Measurements from ENCODE around the gene ZNF714.

DNA sequence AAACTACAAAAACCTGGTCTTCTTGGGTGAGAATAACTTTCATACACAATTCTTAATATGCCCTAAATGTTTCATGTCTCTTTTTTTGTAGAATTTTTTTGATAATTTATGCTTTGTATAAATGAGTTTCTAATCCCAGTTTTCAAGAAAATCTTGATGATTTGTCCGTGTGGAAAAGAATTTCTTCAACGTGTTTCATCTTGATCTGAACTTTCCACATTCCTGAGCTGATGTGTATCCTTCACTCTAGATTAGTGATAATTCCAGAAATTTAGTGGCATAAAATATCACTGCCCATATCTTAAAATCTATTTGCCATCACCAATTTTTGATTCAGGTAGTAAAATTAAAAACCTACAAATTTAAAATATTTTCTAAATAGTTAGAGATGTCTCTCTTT, 84.4 kb downstream of the ZNF714 start:
- TF ChIP-seq TAF1 (IDR thresholded peaks at IDR 0.05; ENCODE audit: borderline replicate concordance, insufficient read depth, low read length) (no peak), SIN3A (IDR thresholded peaks at IDR 0.05; ENCODE audit: borderline replicate concordance, insufficient read depth, low read length) (no peak), POLR2AphosphoS5 (IDR thresholded peaks at IDR 0.05; ENCODE audit: low read depth, low read length) (no peak)
- TF ChIP-seq, protein P1, sequence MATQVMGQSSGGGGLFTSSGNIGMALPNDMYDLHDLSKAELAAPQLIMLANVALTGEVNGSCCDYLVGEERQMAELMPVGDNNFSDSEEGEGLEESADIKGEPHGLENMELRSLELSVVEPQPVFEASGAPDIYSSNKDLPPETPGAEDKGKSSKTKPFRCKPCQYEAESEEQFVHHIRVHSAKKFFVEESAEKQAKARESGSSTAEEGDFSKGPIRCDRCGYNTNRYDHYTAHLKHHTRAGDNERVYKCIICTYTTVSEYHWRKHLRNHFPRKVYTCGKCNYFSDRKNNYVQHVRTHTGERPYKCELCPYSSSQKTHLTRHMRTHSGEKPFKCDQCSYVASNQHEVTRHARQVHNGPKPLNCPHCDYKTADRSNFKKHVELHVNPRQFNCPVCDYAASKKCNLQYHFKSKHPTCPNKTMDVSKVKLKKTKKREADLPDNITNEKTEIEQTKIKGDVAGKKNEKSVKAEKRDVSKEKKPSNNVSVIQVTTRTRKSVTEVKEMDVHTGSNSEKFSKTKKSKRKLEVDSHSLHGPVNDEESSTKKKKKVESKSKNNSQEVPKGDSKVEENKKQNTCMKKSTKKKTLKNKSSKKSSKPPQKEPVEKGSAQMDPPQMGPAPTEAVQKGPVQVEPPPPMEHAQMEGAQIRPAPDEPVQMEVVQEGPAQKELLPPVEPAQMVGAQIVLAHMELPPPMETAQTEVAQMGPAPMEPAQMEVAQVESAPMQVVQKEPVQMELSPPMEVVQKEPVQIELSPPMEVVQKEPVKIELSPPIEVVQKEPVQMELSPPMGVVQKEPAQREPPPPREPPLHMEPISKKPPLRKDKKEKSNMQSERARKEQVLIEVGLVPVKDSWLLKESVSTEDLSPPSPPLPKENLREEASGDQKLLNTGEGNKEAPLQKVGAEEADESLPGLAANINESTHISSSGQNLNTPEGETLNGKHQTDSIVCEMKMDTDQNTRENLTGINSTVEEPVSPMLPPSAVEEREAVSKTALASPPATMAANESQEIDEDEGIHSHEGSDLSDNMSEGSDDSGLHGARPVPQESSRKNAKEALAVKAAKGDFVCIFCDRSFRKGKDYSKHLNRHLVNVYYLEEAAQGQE (IDR thresholded peaks at IDR 0.05; ENCODE audit: insufficient read depth in 1 of 2, low read depth in 2 of 2, low read length in 2 of 2), result no peak

Measured in PFSK-1 (cell line).